Suprapubic skin (tissue), 4 donors: ENCODE data around the gene DSCAML1.
"Not testable (repeated sequence)": the region's sequence is repeated elsewhere in the genome, so short reads cannot be mapped to it uniquely, and the experiment has no call there.

Source experiments
- CTCF ChIP-seq, 2 donors: fragments of 200-600 bp in 1 of 2; fragments of 450-650 bp in 1 of 2; sonication (generic) in 1 of 2; IDR thresholded peaks; one replicate each; pipeline ENCODE4 v1.5.1; 2016 to 2019; ENCODE audit warnings: antibody characterized with exemption in 2 of 2, mild to moderate bottlenecking in 1 of 2, moderate library complexity in 1 of 2
- EP300 ChIP-seq: sonication (generic); formaldehyde crosslinking; IDR thresholded peaks from one replicate; pipeline ENCODE4 v1.6.1; 2017; ENCODE audit warnings: antibody characterized with exemption
- POLR2A ChIP-seq, 2 donors: fragments of 450-650 bp; IDR thresholded peaks; one replicate each; pipeline ENCODE4 v1.6.1; 2017; ENCODE audit warnings: antibody characterized with exemption in 2 of 2, mild to moderate bottlenecking in 2 of 2, moderate library complexity in 2 of 2
- POLR2AphosphoS5 ChIP-seq, 3 donors: sonication (generic); formaldehyde crosslinking; IDR thresholded peaks; one replicate each; pipeline ENCODE4 v1.6.1; 2017; ENCODE audit warnings: antibody characterized with exemption in 3 of 3

DNA sequence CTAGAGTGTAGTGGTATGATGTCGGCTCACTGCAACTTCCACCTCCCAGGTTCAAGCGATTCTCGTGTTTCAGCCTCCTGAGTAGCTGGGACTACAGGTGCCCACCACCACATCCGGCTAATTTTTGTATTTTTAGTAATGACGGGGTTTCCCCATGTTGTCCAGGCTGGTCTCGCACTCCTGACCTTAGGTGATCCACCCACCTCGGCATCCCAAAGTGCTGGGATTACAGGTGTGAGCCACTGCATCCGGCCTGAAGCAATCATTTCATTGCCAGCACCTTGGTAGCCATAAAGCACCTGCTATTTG, 340.3 kb downstream of the DSCAML1 start:
- TF ChIP-seq CTCF (IDR thresholded peaks at IDR 0.05); POLR2AphosphoS5 (IDR thresholded peaks at IDR 0.05); EP300; POLR2A (IDR thresholded peaks at IDR 0.05): not testable (repeated sequence)
